A549 (cell line): ENCODE results near the gene PTP4A2.

Experiments
- ATOH8 ChIP-seq: fragments of 250-450 bp; sonication (Bioruptor Pico); IDR thresholded peaks from 2 replicates; pipeline ENCODE4 v1.5.0; 2020; ENCODE audit warnings: low read depth, mild to moderate bottlenecking, moderate library complexity
- CTCF ChIP-seq: fragments of >200 bp; sonication (Bioruptor Twin); formaldehyde crosslinking; IDR thresholded peaks from 3 replicates; pipeline ENCODE4 v1.5.1; 2016
- FOSB ChIP-seq: fragments of 250-450 bp; sonication (Bioruptor Pico); IDR thresholded peaks from 2 replicates; pipeline ENCODE4 v1.5.0; 2020; ENCODE audit warnings: mild to moderate bottlenecking, moderate library complexity
- KDM1A ChIP-seq: fragments of 200-600 bp; sonication (generic); IDR thresholded peaks from 2 replicates; pipeline ENCODE4 v1.6.1; 2016; ENCODE audit warnings: low read depth, mild to moderate bottlenecking
- MAX ChIP-seq: IDR thresholded peaks from 2 replicates; pipeline ENCODE4 v1.6.1; 2012
- MAZ ChIP-seq: fragments of 150-350 bp; IDR thresholded peaks from 2 replicates; pipeline ENCODE4 v1.6.1; 2014; ENCODE audit warnings: antibody characterized with exemption, low read depth, low read length, borderline replicate concordance
- POLR2A ChIP-seq: IDR thresholded peaks from 2 replicates; pipeline ENCODE4 v1.6.1; 2012; ENCODE audit warnings: mild to moderate bottlenecking, low read length
- RAD21 ChIP-seq, 2 experiments: fragments of >200 bp in 1 of 2; sonication (Bioruptor Twin) in 1 of 2; formaldehyde crosslinking in 1 of 2; IDR thresholded peaks in 1 of 2; conservative IDR thresholded peaks in 1 of 2; 2 replicates in 1 of 2; 3 replicates in 1 of 2; pipeline ENCODE4 v1.6.1; 2012 to 2018; ENCODE audit warnings: inconsistent platforms in 1 of 2
- REST ChIP-seq: fragments of 200-600 bp; sonication (generic); IDR thresholded peaks from 2 replicates; pipeline ENCODE4 v1.6.1; 2016; ENCODE audit warnings: antibody characterized with exemption, mild to moderate bottlenecking, moderate library complexity
- TP53 ChIP-seq: fragments of 250-450 bp; sonication (Bioruptor Pico); IDR thresholded peaks from 2 replicates; pipeline ENCODE4 v1.5.0; 2021; ENCODE audit warnings: mild to moderate bottlenecking, moderate library complexity

- TF ChIP-seq KDM1A (no peak), REST (no peak), CTCF (no peak), FOSB (CRISPR knock-in tag) (no peak), POLR2A (no peak), MAX (no peak), MAZ (no peak), ATOH8 (CRISPR knock-in tag) (no peak), TP53 (CRISPR knock-in tag) (no peak), RAD21 (conservative IDR thresholded peaks at IDR 0.05 in 1 of 2, IDR thresholded peaks at IDR 0.05 in 1 of 2) (no peak)
Observed at GRCh38 chr1:31926853-31927660, 11.1 kb downstream of the PTP4A2 start.
